Naive thymus-derived CD4-positive, alpha-beta T cell (primary cell): ENCODE results near the gene USH2A. TPM values are rescaled to one million over a fixed set of nuclear protein-coding genes. Genes with fewer than 3 reads are reported as not detected.

Experiments
- ATAC-seq: fragments of 150-1000 bp; cut with Tn5 transposase; 2 replicates; pipeline ENCODE4 v1.10.0; 2021; ENCODE audit warnings: mild to moderate bottlenecking, moderate library complexity
- CTCF ChIA-PET: fragments of 350-600 bp; sonication (Branson Sonifier 250); formaldehyde crosslinking; loops from one replicate; lab custom pipeline; 2021; ENCODE audit warnings: antibody characterized with exemption; lab: Charles Lee
- POLR2A ChIA-PET: fragments of 350-600 bp; sonication (Branson Sonifier 250); formaldehyde crosslinking; loops from one replicate; lab custom pipeline; 2021; ENCODE audit warnings: antibody characterized with exemption, inconsistent platforms; lab: Charles Lee
- DNase-seq, 9 donors: peaks; one replicate each; pipeline versions ENCODE4 v3.0.0 to v3.0.0-alpha.2; 2020 to 2022; ENCODE audit warnings: mixed read lengths in 1 of 9
- H3K27ac ChIP-seq: one replicate; pipeline ENCODE4 v1.7.0; 2013; ENCODE audit warnings: mild to moderate bottlenecking, low read depth, low read length, moderate library complexity
- H3K27me3 ChIP-seq, 2 donors: one replicate each; pipeline ENCODE4 v1.7.0; 2013; ENCODE audit warnings: low read length in 2 of 2, mild to moderate bottlenecking in 2 of 2, moderate library complexity in 2 of 2; ENCODE audit not compliant: control insufficient read depth in 2 of 2, insufficient read depth in 2 of 2
- H3K36me3 ChIP-seq, 3 experiments: 1 replicate in 2 of 3; 2 replicates in 1 of 3; pipeline ENCODE4 v1.7.0; 2013; ENCODE audit warnings: low read length in 3 of 3, mild to moderate bottlenecking in 3 of 3, moderate library complexity in 1 of 3; ENCODE audit not compliant: insufficient read depth in 3 of 3, control insufficient read depth in 2 of 3
- H3K4me1 ChIP-seq, 2 donors: one replicate each; pipeline ENCODE4 v1.7.0; 2013; ENCODE audit warnings: low read length in 2 of 2, mild to moderate bottlenecking in 2 of 2, moderate library complexity in 1 of 2; ENCODE audit not compliant: control insufficient read depth in 2 of 2, insufficient read depth in 2 of 2
- H3K4me3 ChIP-seq: 2 replicates; pipeline ENCODE4 v1.7.0; 2013; ENCODE audit warnings: mild to moderate bottlenecking, low read length
- H3K9me3 ChIP-seq, 3 experiments: 1 replicate in 2 of 3; 2 replicates in 1 of 3; pipeline ENCODE4 v1.7.0; 2013; ENCODE audit warnings: low read length in 3 of 3; ENCODE audit not compliant: control insufficient read depth in 2 of 3
- H3K27ac Mint-ChIP-seq, 9 donors: one replicate each; pipeline ENCODE4 v1.8.0; 2020 to 2022; ENCODE audit warnings: mixed read lengths in 9 of 9, mild to moderate bottlenecking in 8 of 9, moderate library complexity in 5 of 9, inconsistent platforms in 2 of 9
- H3K27me3 Mint-ChIP-seq, 5 donors: one replicate each; pipeline ENCODE4 v1.8.0; 2021 to 2022; ENCODE audit warnings: mixed read lengths in 5 of 5, mild to moderate bottlenecking in 1 of 5
- H3K36me3 Mint-ChIP-seq, 5 donors: one replicate each; pipeline ENCODE4 v1.8.0; 2020 to 2022; ENCODE audit warnings: mixed read lengths in 5 of 5, mild to moderate bottlenecking in 3 of 5, inconsistent platforms in 1 of 5
- H3K4me1 Mint-ChIP-seq, 7 donors: one replicate each; pipeline ENCODE4 v1.8.0; 2020 to 2022; ENCODE audit warnings: mixed read lengths in 7 of 7, mild to moderate bottlenecking in 3 of 7, inconsistent platforms in 1 of 7
- H3K4me3 Mint-ChIP-seq, 10 donors: one replicate each; pipeline ENCODE4 v1.8.0; 2020 to 2022; ENCODE audit warnings: mild to moderate bottlenecking in 10 of 10, mixed read lengths in 10 of 10, moderate library complexity in 6 of 10, inconsistent platforms in 2 of 10
- H3K9me3 Mint-ChIP-seq, 11 donors: one replicate each; pipeline ENCODE4 v1.8.0; 2020 to 2022; ENCODE audit warnings: mixed read lengths in 11 of 11, mild to moderate bottlenecking in 4 of 11, inconsistent platforms in 1 of 11, moderate library complexity in 1 of 11
- intact Hi-C, 2 donors: fragments of 100-400 bp; cut with micrococcal nuclease; formaldehyde crosslinking; loops; one replicate each; pipeline ENCODE4 v1.15.1; 2023
- polyA plus RNA-seq, 2 donors: library from polyadenylated mRNA; unstranded; fragments of 300-500 nt; fragmentation: Illumina TruSeq; gene quantifications; one replicate each; pipeline ENCODE4 v1.2.3, GENCODE V29; 2021
- total RNA-seq, 6 experiments: library from RNA in 5 of 6; stranded (reverse) in 5 of 6; gene quantifications; 1 replicate in 5 of 6; 2 replicates in 1 of 6; pipeline ENCODE4 v1.2.3 and lab custom pipeline; 2021 to 2026

USH2A gene
- total and polyA plus RNA-seq, 7 experiments from 2014 or later: not detected

- Mint-ChIP-seq H3K36me3 (no peaks in the 10 kb centered on the region), H3K27me3 (no peaks in the 10 kb centered on the region), H3K4me3 (no peak overlapping the region), H3K27ac (no peak overlapping the region), H3K4me1 (no peaks in the 10 kb centered on the region), H3K9me3 (peaks cover under 1 to 38% (median 3%) of the 10 kb centered on the region in 11 donors)
- CTCF ChIA-PET: no interaction called here
- intact Hi-C loops: no loop called here
- H3K4me1 ChIP-seq: no peaks in the 10 kb centered on the region
- peaks cover 0 to 4% (median 0%) of the 10 kb centered on the region in 3 experiments for H3K9me3 ChIP-seq
- DNase-seq (no peak), ATAC-seq (no peak)
- POLR2A ChIA-PET: no interaction called here
- H3K4me3 ChIP-seq: no peak overlapping the region
- H3K27me3 ChIP-seq: no peaks in the 10 kb centered on the region
- H3K36me3 ChIP-seq: no peaks in the 10 kb centered on the region
- H3K27ac ChIP-seq: no peak overlapping the region
Measured at GRCh38 chr1:216261631-216262030, 161.6 kb downstream of the USH2A start.

DNA sequence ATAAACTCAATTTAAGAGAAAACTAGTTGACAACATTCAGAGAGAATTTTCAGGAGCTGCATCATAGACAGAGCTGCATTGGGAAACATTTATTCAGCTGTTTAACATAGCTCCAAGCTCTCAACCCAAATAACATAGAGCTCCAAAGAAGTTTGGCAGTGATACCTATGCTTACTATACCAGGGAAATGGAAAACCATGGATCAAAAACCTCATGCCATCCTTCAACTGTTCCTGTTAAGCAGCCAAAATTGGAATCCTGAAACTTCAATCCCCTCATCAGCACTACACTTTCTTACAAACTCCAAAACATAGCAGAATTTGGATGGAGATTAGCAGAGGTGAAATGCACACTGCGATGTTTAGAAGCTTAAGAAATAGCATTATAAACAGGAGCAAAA, 164.4 kb downstream of the USH2A start:
- Mint-ChIP-seq H3K27me3 (no peaks in the 10 kb centered on the region), H3K9me3 (peaks cover 2 to 52% (median 6%) of the 10 kb centered on the region in 11 donors), H3K36me3 (no peaks in the 10 kb centered on the region), H3K4me3 (no peak overlapping the region), H3K27ac (no peak overlapping the region), H3K4me1 (no peaks in the 10 kb centered on the region)
- Histone ChIP-seq H3K27ac (no peak overlapping the region), H3K4me3 (no peak overlapping the region), H3K36me3 (no peaks in the 10 kb centered on the region), H3K27me3 (no peaks in the 10 kb centered on the region), H3K4me1 (no peaks in the 10 kb centered on the region), H3K9me3 (peaks cover 0 to 4% (median 0%) of the 10 kb centered on the region in 3 experiments)
- ATAC-seq: no peak
- POLR2A ChIA-PET: interaction anchor here (0.5 kb wide), 1 partner anchor 293 kb away, joined by 3 read pairs; no protein-coding TSS in a partner anchor
- intact Hi-C loops: no loop called here
- DNase-seq: no peak
- CTCF ChIA-PET: no interaction called here

GRCh38 chr1:216258386-216258785, 164.9 kb downstream of the USH2A start:
- Histone ChIP-seq H3K27me3 (no peaks in the 10 kb centered on the region), H3K36me3 (no peaks in the 10 kb centered on the region), H3K4me1 (no peaks in the 10 kb centered on the region), H3K4me3 (no peak overlapping the region), H3K9me3 (peaks cover 0 to 4% (median 0%) of the 10 kb centered on the region in 3 experiments), H3K27ac (no peak overlapping the region)
- intact Hi-C loops: no loop called here
- no peaks in the 10 kb centered on the region for H3K4me1 Mint-ChIP-seq
- H3K4me3 Mint-ChIP-seq: no peak overlapping the region
- no peaks in the 10 kb centered on the region for H3K36me3 Mint-ChIP-seq
- POLR2A ChIA-PET: interaction anchor here (0.5 kb wide), 1 partner anchor 292 kb away, joined by 3 read pairs; no protein-coding TSS in a partner anchor
- CTCF ChIA-PET: no interaction called here
- ATAC-seq (no peak), DNase-seq (no peak)
- no peak overlapping the region for H3K27ac Mint-ChIP-seq
- peaks cover 2 to 54% (median 7%) of the 10 kb centered on the region in 11 donors for H3K9me3 Mint-ChIP-seq
- no peaks in the 10 kb centered on the region for H3K27me3 Mint-ChIP-seq

GRCh38 chr1:216250861-216251260, 172.4 kb downstream of the USH2A start:
- Histone ChIP-seq H3K27ac (no peak overlapping the region), H3K4me3 (no peak overlapping the region), H3K36me3 (no peaks in the 10 kb centered on the region), H3K9me3 (no peaks in the 10 kb centered on the region), H3K27me3 (no peaks in the 10 kb centered on the region), H3K4me1 (no peaks in the 10 kb centered on the region)
- H3K36me3 Mint-ChIP-seq: no peaks in the 10 kb centered on the region
- H3K9me3 Mint-ChIP-seq: peaks cover 0 to 21% (median 4%) of the 10 kb centered on the region in 11 donors
- H3K4me3 Mint-ChIP-seq: no peak overlapping the region
- DNase-seq (no peak), ATAC-seq (no peak)
- intact Hi-C loops: no loop called here
- no peaks in the 10 kb centered on the region for H3K27me3 Mint-ChIP-seq
- H3K4me1 Mint-ChIP-seq: no peaks in the 10 kb centered on the region
- ChIA-PET CTCF (no interaction called here), POLR2A (no interaction called here)
- no peak overlapping the region for H3K27ac Mint-ChIP-seq

DNA sequence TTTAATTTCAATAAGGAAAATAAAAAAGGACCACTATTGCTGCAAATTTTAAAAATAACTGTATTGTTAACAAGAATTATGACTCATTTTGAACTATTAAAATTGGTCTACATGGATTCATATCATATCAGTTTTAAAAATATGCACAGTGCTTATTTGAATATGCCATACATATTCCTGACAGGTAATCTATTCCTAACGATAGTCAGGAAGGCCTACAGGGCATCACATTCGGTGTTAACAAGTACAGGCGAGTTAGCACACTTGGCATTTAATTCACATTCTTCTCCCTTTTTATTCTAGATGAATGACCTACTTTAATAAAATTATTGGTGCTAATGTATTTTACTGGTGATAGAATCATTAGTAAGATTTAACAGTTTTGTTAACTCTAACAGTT, 174.6 kb downstream of the USH2A start:
- H3K27me3 Mint-ChIP-seq: no peaks in the 10 kb centered on the region
- CTCF ChIA-PET: no interaction called here

DNA sequence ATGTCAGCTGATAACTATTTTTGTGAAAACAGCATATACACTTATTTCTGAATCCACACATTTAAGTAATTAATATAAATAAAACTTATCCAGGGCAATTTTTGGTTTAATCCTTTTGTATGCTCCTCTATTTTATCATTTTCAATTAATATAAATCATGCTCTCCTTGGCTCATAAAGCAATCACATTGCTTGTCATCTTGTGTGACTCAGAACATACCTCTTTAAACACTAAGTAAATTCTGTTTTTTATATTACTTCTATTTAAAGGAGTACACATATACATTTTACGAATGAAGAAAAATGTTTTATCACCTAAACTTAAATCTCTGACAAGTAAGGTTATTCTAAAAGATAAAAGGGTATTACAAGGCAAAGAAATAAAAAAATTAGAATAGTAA, 175.3 kb downstream of the USH2A start:
- CTCF ChIA-PET: no interaction called here
- Mint-ChIP-seq H3K36me3 (no peaks in the 10 kb centered on the region), H3K27me3 (no peaks in the 10 kb centered on the region), H3K4me1 (no peaks in the 10 kb centered on the region), H3K27ac (no peak overlapping the region), H3K4me3 (no peak overlapping the region), H3K9me3 (peaks cover 0 to 14% (median 3%) of the 10 kb centered on the region in 11 donors)
- no peaks in the 10 kb centered on the region for H3K9me3 ChIP-seq
- no peak overlapping the region for H3K4me3 ChIP-seq
- no peak for ATAC-seq
- intact Hi-C loops: no loop called here
- POLR2A ChIA-PET: no interaction called here
- no peaks in the 10 kb centered on the region for H3K4me1 ChIP-seq
- H3K27me3 ChIP-seq: no peaks in the 10 kb centered on the region
- no peak for DNase-seq
- no peak overlapping the region for H3K27ac ChIP-seq
- no peaks in the 10 kb centered on the region for H3K36me3 ChIP-seq

More for the DNA sequence above, 174.6 kb downstream of the USH2A start:
- H3K9me3 Mint-ChIP-seq: peaks cover 0 to 14% (median 4%) of the 10 kb centered on the region in 11 donors
- DNase-seq (no peak), ATAC-seq (no peak)
- Histone ChIP-seq H3K9me3 (no peaks in the 10 kb centered on the region), H3K4me1 (no peaks in the 10 kb centered on the region), H3K4me3 (no peak overlapping the region), H3K36me3 (no peaks in the 10 kb centered on the region), H3K27me3 (no peaks in the 10 kb centered on the region), H3K27ac (no peak overlapping the region)
- POLR2A ChIA-PET: no interaction called here
- H3K4me3 Mint-ChIP-seq: no peak overlapping the region
- intact Hi-C loops: no loop called here
- H3K4me1 Mint-ChIP-seq: no peaks in the 10 kb centered on the region
- H3K27ac Mint-ChIP-seq: no peak overlapping the region
- H3K36me3 Mint-ChIP-seq: no peaks in the 10 kb centered on the region

DNA sequence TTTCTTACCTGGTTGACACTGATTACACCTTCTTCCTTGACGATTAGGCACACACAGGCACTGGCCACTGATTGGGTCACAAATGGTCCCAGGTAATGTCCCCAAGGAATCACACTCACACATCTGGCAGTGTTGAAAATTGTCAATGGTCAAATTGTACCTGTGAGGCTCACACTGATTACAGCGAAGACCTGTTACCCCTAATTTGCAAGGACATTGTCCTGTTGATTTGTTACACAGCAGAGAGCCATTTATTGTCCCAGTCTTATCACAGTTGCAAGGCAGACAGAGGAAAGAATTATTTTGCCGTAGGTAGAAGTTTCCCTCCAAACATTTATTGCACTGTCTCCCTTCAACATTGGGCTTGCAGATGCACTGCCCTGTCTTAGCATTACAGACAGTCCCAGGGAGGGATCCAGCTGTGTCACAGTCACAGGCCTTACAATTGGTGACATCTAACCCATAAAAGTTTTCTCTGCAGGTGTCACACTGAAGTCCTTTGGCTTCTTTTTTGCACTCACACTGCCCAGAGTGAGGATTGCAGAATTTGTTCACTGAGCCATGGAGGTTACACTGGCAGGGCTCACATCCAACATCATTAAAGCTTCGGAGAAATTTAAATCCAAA, 176.6 kb downstream of the USH2A start:
- Mint-ChIP-seq H3K4me3 (no peak overlapping the region), H3K27ac (no peak overlapping the region), H3K36me3 (no peaks in the 10 kb centered on the region), H3K9me3 (peaks cover 0 to 10% (median 3%) of the 10 kb centered on the region in 11 donors), H3K4me1 (no peaks in the 10 kb centered on the region), H3K27me3 (no peaks in the 10 kb centered on the region)
- Histone ChIP-seq H3K27ac (no peak overlapping the region), H3K36me3 (no peaks in the 10 kb centered on the region), H3K4me1 (no peaks in the 10 kb centered on the region), H3K9me3 (no peaks in the 10 kb centered on the region), H3K4me3 (no peak overlapping the region), H3K27me3 (no peaks in the 10 kb centered on the region)
- POLR2A ChIA-PET: no interaction called here
- intact Hi-C loops: no loop called here
- CTCF ChIA-PET: no interaction called here
- ATAC-seq: no peak
- DNase-seq: no peak
